Subcutaneous adipose tissue (tissue), 4 donors: ENCODE measurements around the gene ROPN1B. TPM values are rescaled to one million over a fixed set of nuclear protein-coding genes. Genes with fewer than 3 reads are reported as not detected.

Experiments
- small RNA-seq: library from RNA; depleted of rRNA; stranded (forward); fragments of <200 nt; gene quantifications from one replicate; pipeline ENCODE3, GENCODE V24; 2016
- total RNA-seq, 4 donors: library from RNA; depleted of rRNA; stranded (reverse); fragments of >200 nt; gene quantifications; one replicate each; pipeline ENCODE4 v1.1.0, GENCODE V29; 2016
- TF ChIP-seq, protein P1 (sequence below): fragments of 450-650 bp; IDR thresholded peaks from one replicate; pipeline ENCODE4 v1.5.1; 2016; ENCODE audit warnings: low read depth, mild to moderate bottlenecking, control low read depth, antibody characterized with exemption, moderate library complexity

The ROPN1B gene
- total RNA-seq, 4 donors from 2014 or later, result not detected

- TF ChIP-seq, protein P1, sequence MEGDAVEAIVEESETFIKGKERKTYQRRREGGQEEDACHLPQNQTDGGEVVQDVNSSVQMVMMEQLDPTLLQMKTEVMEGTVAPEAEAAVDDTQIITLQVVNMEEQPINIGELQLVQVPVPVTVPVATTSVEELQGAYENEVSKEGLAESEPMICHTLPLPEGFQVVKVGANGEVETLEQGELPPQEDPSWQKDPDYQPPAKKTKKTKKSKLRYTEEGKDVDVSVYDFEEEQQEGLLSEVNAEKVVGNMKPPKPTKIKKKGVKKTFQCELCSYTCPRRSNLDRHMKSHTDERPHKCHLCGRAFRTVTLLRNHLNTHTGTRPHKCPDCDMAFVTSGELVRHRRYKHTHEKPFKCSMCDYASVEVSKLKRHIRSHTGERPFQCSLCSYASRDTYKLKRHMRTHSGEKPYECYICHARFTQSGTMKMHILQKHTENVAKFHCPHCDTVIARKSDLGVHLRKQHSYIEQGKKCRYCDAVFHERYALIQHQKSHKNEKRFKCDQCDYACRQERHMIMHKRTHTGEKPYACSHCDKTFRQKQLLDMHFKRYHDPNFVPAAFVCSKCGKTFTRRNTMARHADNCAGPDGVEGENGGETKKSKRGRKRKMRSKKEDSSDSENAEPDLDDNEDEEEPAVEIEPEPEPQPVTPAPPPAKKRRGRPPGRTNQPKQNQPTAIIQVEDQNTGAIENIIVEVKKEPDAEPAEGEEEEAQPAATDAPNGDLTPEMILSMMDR, result no peak
These were observed 59.1 kb downstream of the ROPN1B start for GRCh38 chr3:126028096-126028495.

- TF ChIP-seq, protein P1, result no peak
These were observed 60.3 kb downstream of the ROPN1B start for GRCh38 chr3:126029241-126029640.

DNA sequence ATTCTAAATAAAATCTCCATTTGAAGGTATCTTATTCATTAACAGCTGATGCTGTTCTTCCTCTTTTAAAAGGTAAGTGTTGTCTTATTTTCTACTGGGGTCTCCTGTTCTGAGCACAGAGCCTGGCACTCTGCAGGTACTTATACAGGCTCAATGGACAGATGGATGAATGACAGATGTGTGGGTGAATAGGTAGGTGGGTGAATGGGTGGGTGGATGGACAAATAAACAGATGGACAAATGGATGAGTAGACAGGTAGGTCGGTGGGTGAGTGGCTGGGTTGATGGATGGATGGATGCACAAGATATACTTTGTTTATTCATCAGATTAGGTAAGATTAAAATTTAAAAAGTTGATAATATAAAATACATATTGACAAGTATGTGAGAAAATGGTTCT, 61.5 kb downstream of the ROPN1B start:
- TF ChIP-seq, protein P1, result no peak

DNA sequence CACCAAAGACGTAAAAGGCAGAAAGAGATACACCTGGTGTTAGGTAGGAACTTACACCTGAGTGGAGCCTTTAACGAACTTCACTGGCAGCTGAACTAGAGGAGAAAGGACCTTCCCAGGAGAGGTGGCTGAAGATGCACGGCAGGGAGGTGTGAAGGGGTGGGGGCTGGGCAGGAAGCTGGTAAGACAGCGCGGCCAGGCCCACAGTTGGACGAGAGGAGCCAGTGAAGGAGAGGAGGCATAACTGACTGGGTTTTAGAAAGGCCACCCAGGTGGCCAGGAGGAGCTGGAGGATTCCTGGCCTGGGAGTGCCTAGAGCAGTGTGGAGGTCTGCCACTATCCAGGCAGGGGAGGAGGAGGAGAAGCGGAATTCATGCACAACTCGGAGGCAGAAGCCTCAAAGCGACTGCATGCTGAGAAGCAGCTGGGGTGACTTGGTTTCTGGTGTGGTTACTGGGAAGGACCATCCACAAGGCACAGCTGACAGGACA, 63.0 kb downstream of the ROPN1B start:
- TF ChIP-seq, protein P1, result no peak

Small RNAs within 50 kb of the gene (small RNA-seq; reads per million reads assigned to genes)
- not detected for gene AC092903.1

Other genes starting within 250 kb of the ROPN1B start
- gene SLC41A3, start 114.9 kb downstream of the ROPN1B start, total RNA-seq, result 10 to 100 TPM; 21.8 to 31.9 (median 31.1) TPM
- gene ALDH1L1, start 211.4 kb downstream of the ROPN1B start, total RNA-seq, result 100 to 1,000 TPM in 1 of 4 donors, 10 to 100 TPM in 3; 63.4 to 281 (median 73.8) TPM